Left ventricle myocardium inferior (tissue), 1 donor: Measurements from ENCODE around the gene PCDHB10. TPM values are rescaled to one million over a fixed set of nuclear protein-coding genes. Genes with fewer than 3 reads are reported as not detected.
"Not testable (repeated sequence)": the region's sequence is repeated elsewhere in the genome, so short reads cannot be mapped to it uniquely, and the experiment has no call there.

Experiments
- DNase-seq: peaks from one replicate; pipeline ENCODE4 v3.0.0-alpha.2; 2020
- H3K27ac ChIP-seq: fragments of 200-600 bp; replicated peaks from 2 replicates; pipeline ENCODE4 v1.8.0; 2021
- H3K27me3 ChIP-seq: fragments of 200-600 bp; 2 replicates; pipeline ENCODE4 v1.8.0; 2021; ENCODE audit warnings: low read depth
- H3K36me3 ChIP-seq: fragments of 200-600 bp; 2 replicates; pipeline ENCODE4 v1.8.0; 2021
- H3K4me1 ChIP-seq: fragments of 200-600 bp; 2 replicates; pipeline ENCODE4 v1.8.0; 2021
- H3K4me3 ChIP-seq: fragments of 200-600 bp; 2 replicates; pipeline ENCODE4 v1.8.0; 2021; ENCODE audit warnings: mild to moderate bottlenecking, moderate library complexity
- H3K9me3 ChIP-seq: fragments of 200-600 bp; replicated peaks from 2 replicates; pipeline ENCODE4 v1.8.0; 2021
- intact Hi-C: fragments of 100-400 bp; cut with micrococcal nuclease; formaldehyde crosslinking; loops from one replicate; pipeline ENCODE4 v1.11.0; 2022
- total RNA-seq: library from RNA; stranded (reverse); fragmentation: NEBNext Ultra II Directional; extraction: Animal tissue kit (Norgen Biotek cat#: 25700); gene quantifications from one replicate; pipeline ENCODE4 v1.2.1, GENCODE V29; 2021
- TF ChIP-seq, protein P1 (sequence below): fragments of 200-600 bp; IDR thresholded peaks from 2 replicates; pipeline ENCODE4 v1.8.0; 2021; ENCODE audit warnings: antibody characterized with exemption, mild to moderate bottlenecking, borderline replicate concordance
- donor health status: DM: no; HTN: yes; CAD: no; lungs with severe emphysema.

Gene PCDHB10
- total RNA-seq, 1 donor from 2014 or later: 0.63 TPM

DNA sequence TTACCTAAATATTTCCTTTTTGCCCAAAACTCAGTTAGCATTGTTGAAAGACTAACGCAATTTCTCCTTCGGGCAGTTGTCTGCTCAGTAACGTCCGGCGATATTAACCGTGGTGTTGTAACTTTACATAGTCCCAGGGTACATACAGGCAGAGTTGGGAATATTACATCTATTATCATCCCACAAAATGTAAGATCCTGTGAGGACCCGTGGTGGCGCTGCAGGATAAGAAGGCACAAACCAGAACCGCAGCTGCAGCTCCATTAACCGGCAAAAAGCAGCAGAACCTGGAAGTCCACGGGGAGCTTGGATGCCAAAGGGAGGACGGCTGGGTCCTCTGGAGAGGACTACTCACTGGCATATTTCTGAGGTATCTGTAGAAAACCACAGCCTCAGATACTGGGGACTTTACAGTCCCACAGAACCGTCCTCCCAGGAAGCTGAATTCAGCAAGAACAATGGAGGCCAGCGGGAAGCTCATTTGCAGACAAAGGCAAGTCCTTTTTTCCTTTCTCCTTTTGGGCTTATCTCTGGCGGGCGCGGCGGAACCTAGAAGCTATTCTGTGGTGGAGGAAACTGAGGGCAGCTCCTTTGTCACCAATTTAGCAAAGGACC lies 14.5 kb upstream of the PCDHB10 start, which contains the start of gene PCDHB8:
PCDHB8 (plus strand) TSS at position 214 of the 615 bp plus-strand sequence; CDS start at position 459, 245 bp downstream.
- Histone ChIP-seq H3K27me3 (peaks cover 77% of the 10 kb centered on the region), H3K4me3 (peak within 1 kb of the TSS; percentile 51), H3K9me3 (peaks cover 91% of the 10 kb centered on the region)
- H3K36me3 ChIP-seq, DNase-seq, intact Hi-C loops, H3K27ac ChIP-seq, H3K4me1 ChIP-seq: not testable (repeated sequence)
- TF ChIP-seq, protein P1, sequence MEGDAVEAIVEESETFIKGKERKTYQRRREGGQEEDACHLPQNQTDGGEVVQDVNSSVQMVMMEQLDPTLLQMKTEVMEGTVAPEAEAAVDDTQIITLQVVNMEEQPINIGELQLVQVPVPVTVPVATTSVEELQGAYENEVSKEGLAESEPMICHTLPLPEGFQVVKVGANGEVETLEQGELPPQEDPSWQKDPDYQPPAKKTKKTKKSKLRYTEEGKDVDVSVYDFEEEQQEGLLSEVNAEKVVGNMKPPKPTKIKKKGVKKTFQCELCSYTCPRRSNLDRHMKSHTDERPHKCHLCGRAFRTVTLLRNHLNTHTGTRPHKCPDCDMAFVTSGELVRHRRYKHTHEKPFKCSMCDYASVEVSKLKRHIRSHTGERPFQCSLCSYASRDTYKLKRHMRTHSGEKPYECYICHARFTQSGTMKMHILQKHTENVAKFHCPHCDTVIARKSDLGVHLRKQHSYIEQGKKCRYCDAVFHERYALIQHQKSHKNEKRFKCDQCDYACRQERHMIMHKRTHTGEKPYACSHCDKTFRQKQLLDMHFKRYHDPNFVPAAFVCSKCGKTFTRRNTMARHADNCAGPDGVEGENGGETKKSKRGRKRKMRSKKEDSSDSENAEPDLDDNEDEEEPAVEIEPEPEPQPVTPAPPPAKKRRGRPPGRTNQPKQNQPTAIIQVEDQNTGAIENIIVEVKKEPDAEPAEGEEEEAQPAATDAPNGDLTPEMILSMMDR: peak; percentile 51

DNA sequence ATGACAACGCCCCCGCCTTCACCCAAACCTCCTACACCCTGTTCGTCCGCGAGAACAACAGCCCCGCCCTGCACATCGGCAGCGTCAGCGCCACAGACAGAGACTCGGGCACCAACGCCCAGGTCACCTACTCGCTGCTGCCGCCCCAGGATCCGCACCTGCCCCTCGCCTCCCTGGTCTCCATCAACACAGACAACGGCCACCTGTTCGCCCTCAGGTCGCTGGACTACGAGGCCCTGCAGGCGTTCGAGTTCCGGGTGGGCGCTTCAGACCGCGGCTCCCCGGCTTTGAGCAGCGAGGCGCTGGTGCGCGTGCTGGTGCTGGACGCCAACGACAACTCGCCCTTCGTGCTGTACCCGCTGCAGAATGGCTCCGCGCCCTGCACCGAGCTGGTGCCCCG lies 12.8 kb upstream of the PCDHB10 start:
- Histone ChIP-seq H3K27me3 (peaks cover 67% of the 10 kb centered on the region), H3K36me3 (peaks cover 13% of the 10 kb centered on the region), H3K9me3 (peaks cover 89% of the 10 kb centered on the region)
- intact Hi-C loops, DNase-seq, H3K4me3 ChIP-seq, H3K4me1 ChIP-seq, H3K27ac ChIP-seq: not testable (repeated sequence)

DNA sequence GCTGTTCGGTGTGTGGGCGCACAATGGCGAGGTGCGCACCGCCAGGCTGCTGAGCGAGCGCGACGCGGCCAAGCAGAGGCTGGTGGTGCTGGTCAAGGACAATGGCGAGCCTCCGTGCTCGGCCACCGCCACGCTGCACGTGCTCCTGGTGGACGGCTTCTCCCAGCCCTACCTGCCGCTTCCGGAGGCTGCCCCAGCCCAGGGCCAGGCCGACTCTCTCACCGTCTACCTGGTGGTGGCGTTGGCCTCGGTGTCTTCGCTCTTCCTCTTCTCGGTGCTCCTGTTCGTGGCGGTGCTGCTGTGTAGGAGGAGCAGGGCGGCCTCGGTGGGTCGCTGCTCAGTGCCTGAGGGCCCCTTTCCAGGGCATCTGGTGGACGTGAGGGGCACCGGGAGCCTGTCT lies 12.3 kb upstream of the PCDHB10 start:
- Histone ChIP-seq H3K9me3 (peaks cover 89% of the 10 kb centered on the region), H3K36me3 (peaks cover 12% of the 10 kb centered on the region), H3K27me3 (peaks cover 67% of the 10 kb centered on the region)
- H3K4me3 ChIP-seq, DNase-seq, H3K27ac ChIP-seq, intact Hi-C loops, H3K4me1 ChIP-seq: not testable (repeated sequence)

DNA sequence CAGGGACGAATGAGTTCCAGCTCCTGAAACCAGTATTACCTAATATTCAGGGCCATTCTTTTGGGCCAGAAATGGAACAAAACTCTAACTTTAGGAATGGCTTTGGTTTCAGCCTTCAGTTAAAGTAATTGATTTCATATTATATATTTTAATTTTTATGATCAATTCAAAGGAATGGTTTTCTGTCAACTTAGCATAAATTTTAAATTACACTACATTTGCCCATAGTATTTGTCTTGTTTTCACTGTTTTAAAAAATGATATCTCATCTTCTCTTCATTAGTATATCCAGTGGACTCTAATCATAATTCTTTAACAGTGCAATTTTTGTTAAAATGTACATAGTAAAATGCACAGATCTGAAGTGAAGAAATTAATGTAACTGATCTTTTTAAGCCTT lies 11.8 kb upstream of the PCDHB10 start:
- no peak overlapping the region for H3K27ac ChIP-seq
- DNase-seq: no peak
- H3K4me1 ChIP-seq: no peaks in the 10 kb centered on the region
- peaks cover 89% of the 10 kb centered on the region for H3K9me3 ChIP-seq
- intact Hi-C loops: no loop called here
- no peak overlapping the region for H3K4me3 ChIP-seq
- TF ChIP-seq, protein P1: no peak
- peaks cover 15% of the 10 kb centered on the region for H3K36me3 ChIP-seq
- peaks cover 67% of the 10 kb centered on the region for H3K27me3 ChIP-seq

DNA sequence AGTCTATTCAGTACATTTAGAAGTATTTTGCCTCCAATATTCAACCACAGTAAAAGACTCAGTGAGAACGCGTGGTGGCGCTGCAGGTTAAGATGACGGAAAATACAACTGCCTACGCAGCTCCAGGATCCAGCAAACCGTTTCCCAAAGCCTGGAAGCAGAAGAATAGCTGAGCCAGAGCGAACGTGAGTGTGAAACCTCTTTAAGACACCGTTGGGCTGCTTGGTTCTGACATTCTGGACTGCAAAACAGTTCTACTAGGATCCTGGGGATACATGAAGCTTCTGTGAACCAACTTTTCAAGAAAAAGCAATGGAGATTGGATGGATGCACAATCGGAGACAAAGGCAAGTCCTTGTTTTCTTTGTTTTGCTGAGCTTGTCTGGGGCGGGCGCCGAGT lies 9.9 kb upstream of the PCDHB10 start, which contains the start of gene PCDHB16:
PCDHB16 (plus strand) TSS at position 140 of the 400 bp plus-strand sequence; CDS start at position 313, 173 bp downstream.
- H3K27me3 ChIP-seq: peaks cover 49% of the 10 kb centered on the region
- no peak for DNase-seq
- no peaks in the 10 kb centered on the region for H3K4me1 ChIP-seq
- peaks cover 21% of the 10 kb centered on the region for H3K36me3 ChIP-seq
- H3K4me3 ChIP-seq: peak within 1 kb of the TSS; percentile 57
- TF ChIP-seq, protein P1: peak; percentile 54
- intact Hi-C loops: no loop called here
- peak within 1 kb of the TSS; percentile 43 for H3K27ac ChIP-seq
- peaks cover 89% of the 10 kb centered on the region for H3K9me3 ChIP-seq

DNA sequence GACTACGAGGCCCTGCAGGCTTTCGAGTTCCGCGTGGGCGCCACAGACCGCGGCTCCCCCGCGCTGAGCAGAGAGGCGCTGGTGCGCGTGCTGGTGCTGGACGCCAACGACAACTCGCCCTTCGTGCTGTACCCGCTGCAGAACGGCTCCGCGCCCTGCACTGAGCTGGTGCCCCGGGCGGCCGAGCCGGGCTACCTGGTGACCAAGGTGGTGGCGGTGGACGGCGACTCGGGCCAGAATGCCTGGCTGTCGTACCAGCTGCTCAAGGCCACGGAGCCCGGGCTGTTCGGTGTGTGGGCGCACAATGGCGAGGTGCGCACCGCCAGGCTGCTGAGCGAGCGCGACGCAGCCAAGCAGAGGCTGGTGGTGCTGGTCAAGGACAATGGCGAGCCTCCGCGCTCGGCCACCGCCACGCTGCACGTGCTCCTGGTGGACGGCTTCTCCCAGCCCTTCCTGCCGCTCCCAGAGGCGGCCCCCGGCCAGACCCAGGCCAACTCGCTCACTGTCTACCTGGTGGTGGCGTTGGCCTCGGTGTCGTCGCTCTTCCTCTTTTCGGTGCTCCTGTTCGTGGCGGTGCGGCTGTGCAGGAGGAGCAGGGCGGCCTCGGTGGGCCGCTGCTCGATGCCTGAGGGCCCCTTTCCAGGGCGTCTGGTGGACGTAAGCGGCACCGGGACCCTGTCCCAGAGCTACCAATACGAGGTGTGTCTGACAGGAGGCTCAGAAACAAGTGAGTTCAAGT lies 7.9 kb upstream of the PCDHB10 start:
- intact Hi-C loops, H3K27ac ChIP-seq, H3K4me3 ChIP-seq, H3K4me1 ChIP-seq, DNase-seq: not testable (repeated sequence)
- H3K36me3 ChIP-seq: peaks cover 21% of the 10 kb centered on the region
- peaks cover 47% of the 10 kb centered on the region for H3K27me3 ChIP-seq
- H3K9me3 ChIP-seq: peaks cover 90% of the 10 kb centered on the region

DNA sequence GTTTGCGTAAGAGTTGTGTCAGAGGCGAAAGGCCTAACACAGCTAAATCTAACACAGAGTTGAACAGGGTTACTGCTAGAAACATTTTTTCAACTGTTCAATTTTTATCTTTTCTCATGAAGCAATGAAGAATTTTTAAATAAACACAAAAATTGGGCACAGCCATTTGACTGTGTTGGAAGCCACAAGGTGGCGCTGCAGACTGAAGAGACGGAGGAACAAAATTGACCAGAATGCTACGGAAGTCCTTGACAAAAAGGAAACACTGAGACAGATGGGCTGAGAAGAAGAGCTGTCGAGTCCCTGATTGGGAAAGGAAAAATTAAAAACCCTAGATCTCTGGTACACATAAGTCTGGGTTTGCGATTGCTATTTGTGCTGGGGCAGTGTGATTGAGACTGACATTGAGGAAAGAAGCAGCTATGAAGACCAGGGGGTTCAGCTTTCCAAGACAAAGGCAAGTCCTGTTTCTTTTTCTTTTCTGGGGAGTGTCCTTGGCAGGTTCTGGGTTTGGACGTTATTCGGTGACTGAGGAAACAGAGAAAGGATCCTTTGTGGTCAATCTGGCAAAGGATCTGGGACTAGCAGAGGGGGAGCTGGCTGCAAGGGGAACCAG lies 5.1 kb upstream of the PCDHB10 start, which contains the start of gene PCDHB9:
PCDHB9 (plus strand) TSS at position 265 of the 616 bp plus-strand sequence; CDS start at position 423, 158 bp downstream.
- intact Hi-C loops: no loop called here
- H3K4me1 ChIP-seq: no peaks in the 10 kb centered on the region
- H3K9me3 ChIP-seq: peaks cover 95% of the 10 kb centered on the region
- TF ChIP-seq, protein P1: peak; percentile 37
- no peak for DNase-seq
- H3K27me3 ChIP-seq: peaks cover 53% of the 10 kb centered on the region
- no peak within 1 kb of the TSS for H3K4me3 ChIP-seq
- H3K36me3 ChIP-seq: peaks cover 21% of the 10 kb centered on the region
- H3K27ac ChIP-seq: no peak within 1 kb of the TSS

DNA sequence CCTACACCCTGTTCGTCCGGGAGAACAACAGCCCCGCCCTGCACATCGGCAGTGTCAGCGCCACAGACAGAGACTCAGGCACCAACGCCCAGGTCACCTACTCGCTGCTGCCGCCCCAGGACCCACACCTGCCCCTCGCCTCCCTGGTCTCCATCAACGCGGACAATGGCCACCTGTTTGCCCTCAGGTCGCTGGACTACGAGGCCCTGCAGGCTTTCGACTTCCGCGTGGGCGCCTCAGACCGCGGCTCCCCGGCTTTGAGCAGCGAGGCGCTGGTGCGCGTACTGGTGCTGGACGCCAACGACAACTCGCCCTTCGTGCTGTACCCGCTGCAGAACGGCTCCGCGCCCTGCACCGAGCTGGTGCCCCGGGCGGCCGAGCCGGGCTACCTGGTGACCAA lies 3.5 kb upstream of the PCDHB10 start:
- H3K27me3 ChIP-seq: peaks cover 55% of the 10 kb centered on the region
- intact Hi-C loops, H3K4me3 ChIP-seq, H3K27ac ChIP-seq, H3K4me1 ChIP-seq, DNase-seq: not testable (repeated sequence)
- H3K9me3 ChIP-seq: peaks cover 93% of the 10 kb centered on the region
- H3K36me3 ChIP-seq: peaks cover 17% of the 10 kb centered on the region

DNA sequence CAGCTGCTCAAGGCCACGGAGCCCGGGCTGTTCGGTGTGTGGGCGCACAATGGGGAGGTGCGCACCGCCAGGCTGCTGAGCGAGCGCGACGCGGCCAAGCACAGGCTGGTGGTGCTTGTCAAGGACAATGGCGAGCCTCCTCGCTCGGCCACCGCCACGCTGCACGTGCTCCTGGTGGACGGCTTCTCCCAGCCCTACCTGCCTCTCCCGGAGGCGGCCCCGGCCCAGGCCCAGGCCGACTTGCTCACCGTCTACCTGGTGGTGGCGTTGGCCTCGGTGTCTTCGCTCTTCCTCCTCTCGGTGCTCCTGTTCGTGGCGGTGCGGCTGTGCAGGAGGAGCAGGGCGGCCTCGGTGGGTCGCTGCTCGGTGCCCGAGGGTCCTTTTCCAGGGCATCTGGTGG lies 3.0 kb upstream of the PCDHB10 start:
- DNase-seq, intact Hi-C loops, H3K4me3 ChIP-seq, H3K27ac ChIP-seq, H3K4me1 ChIP-seq: not testable (repeated sequence)
- H3K9me3 ChIP-seq: peaks cover 91% of the 10 kb centered on the region
- H3K27me3 ChIP-seq: peaks cover 55% of the 10 kb centered on the region
- H3K36me3 ChIP-seq: peaks cover 17% of the 10 kb centered on the region
